Stimulated activated CD4-positive, alpha-beta T cell treated with anti-CD3 and anti-CD28 coated beads, Interleukin-1b, Interleukin-23, amount 100 ng/mL, for 24 hours (primary cell): ENCODE measurements around the gene POLR2L.

ENCODE experiments used
- DNase-seq, 4 experiments: peaks; one replicate each; pipeline ENCODE4 v3.0.0-alpha.2; 2020; ENCODE audit warnings: low read depth in 4 of 4, low spot score in 1 of 4

POLR2L gene

DNA sequence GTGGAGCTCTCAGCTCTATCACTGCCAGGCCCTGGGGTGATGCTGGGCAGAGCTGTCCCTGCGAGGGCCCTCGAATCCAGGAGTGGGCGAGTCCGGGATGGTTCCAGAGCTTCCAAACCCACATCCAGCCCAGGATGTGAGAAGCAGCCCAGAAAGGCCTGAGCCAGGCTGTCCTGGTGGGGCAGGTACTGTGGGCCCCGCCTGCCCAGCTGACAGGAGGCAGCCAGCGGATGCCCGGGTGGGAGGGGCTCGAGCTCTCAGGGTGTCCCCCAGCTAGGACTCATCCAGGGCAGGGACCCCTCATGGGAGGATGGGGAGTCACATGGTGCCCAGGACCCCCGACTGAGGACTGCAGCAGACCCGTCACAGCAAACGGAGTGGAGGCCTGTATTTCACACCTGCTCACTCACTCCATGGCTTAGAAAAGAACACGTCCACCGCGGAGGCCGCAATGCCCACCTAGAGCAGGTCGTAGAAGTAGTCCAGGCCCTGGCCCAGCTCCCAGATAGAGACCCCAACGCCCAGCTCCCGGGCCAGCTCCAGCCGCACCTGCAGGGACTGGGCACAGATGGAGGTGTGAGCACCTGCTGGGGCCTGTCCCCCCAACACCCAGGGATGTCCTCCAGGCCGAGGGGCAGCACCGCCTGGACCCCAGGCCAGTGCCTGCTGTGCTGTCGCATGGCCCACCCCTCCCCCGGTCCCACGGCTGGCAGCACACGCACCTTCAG, 27.2 kb upstream of the POLR2L start:
- no peak for DNase-seq

DNA sequence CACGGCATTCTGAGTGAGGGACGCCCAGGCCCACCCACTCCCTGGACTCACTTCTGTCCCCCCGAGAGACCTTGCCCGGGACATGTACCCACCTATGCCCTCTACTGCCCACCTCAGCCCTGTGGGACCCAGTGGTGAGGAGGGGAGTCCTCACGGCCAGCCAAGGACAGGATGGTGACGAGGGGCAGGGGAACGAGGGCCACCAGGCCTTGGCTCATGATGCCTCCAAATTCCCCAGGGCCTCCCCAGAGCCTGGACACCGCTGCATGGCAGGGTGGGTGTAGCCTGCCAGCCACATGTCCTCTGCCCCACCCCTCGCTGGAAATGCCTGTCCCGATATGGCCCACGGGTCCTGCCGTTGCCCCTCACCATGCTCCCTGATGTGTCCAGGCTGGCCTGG, 26.5 kb upstream of the POLR2L start:
- no peak for DNase-seq

DNA sequence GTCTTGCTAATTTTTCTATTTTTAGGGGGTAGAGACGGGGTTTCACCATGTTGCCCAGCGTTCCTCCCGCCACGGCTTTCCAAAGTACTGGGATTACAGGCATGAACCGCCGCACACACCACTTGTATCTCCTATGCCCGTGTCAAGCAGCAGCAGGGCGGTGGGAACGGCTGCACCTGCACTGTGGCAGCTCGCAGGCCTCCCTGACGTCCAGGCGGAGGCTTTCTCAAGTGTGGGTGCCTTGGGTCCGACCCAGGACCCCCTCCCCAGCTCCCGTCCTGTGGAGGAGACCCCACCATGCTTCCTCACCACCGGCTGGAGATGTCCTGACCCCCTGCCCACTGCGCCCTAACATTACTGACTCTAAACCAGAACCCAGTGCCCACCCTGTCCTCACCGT, 26.1 kb upstream of the POLR2L start:
- no peak for DNase-seq

DNA sequence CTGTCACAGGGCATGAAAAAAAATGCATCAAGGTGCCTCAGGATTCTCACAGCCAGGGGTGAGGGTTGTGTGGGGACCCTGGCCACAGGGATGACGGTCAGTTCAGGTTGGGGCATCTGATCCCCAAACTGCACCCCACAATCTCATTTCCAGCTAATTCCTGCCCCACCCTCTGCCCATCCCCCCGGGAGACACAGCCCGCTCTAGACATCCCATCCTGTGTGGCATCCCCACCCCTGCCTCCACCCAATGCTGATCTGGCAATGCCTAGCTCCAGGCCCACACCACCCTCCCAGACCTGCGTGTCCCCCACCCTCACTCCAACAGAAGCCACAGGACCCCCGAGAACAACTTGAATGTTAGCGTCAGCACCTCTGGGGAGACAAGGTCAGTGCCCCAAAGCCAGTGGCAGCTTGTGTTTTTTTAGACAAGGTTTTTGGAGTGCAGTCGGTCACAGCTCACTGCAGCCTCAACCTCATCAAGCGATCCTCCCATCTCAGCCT, 25.6 kb upstream of the POLR2L start:
- DNase-seq: no peak

DNA sequence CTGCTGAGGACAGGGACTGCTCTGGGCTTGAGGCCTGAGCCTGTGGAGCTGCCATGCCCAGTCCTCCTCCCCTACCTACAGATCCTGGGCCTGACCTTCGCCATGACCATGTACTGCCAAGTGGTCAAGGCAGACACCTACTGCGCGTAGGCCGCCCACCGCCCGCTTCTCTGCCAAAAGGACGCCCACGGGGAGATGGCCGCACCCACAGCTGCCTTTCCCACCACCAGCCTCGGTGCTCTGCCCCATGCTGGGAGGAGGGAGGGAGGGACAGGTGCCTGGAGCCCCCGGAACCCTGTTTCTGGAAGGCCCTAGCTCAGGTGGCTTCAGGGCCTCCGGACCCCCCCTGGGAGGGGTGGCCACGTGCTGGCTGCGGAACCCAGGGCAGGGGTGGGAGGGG, 24.2 kb upstream of the POLR2L start:
- no peak for DNase-seq

DNA sequence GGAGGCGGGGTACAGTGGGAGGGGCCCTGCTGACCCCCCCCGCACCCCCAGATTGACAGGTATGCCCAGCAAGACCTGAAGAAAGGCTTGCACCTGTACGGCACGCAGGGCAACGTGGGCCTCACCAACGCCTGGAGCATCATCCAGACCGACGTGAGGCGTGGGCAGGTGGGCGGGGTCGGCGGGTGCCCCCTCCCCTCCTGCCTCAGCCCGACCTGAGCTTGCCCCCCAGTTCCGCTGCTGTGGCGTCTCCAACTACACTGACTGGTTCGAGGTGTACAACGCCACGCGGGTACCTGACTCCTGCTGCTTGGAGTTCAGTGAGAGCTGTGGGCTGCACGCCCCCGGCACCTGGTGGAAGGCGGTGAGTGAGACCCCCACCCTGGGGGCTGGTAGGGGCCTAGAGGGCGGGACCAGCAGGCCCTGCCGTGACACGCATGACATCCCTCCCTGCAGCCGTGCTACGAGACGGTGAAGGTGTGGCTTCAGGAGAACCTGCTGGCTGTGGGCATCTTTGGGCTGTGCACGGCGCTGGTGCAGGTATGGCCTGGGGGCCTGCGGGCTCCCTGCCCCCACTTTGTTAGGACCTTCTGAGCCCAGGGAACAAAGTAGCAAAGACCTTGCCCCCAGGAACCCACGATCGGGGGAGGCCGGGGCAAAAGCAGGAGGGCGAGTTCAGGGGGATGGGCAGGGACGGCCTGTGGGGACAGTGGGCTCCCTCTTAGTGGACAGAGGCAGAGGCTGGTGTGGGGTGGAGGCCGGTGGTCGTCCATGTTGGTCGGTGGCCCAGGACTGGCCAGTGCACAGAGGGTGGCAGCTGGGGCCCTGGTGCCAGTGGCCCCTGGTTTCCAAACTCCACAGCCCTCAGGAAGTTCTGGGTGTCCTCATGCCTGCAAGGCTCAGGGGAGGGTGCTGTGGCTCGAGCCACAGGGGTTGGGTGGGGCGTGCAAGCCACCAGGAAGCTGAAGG, 23.4 kb upstream of the POLR2L start:
- no peak for DNase-seq

DNA sequence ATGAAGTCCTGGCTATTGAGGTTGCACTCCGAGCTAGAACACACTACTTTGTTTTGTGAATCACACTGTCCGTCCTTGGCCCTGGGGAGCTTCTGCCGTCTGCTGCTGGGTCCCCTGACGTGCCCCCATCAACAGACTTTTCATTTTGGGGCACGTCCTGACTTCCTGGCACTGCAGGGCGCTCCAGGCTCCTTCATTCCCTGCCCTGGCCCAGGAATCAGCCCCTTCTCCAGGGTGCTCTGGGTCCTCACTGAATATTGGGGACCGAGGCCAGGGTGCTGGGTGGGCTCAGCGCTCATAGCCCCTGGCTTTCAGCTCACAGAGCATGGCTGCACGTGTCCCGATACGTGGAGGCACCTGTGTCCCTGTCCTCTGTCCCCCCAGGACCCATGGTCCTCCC, 22.6 kb upstream of the POLR2L start:
- DNase-seq: no peak

DNA sequence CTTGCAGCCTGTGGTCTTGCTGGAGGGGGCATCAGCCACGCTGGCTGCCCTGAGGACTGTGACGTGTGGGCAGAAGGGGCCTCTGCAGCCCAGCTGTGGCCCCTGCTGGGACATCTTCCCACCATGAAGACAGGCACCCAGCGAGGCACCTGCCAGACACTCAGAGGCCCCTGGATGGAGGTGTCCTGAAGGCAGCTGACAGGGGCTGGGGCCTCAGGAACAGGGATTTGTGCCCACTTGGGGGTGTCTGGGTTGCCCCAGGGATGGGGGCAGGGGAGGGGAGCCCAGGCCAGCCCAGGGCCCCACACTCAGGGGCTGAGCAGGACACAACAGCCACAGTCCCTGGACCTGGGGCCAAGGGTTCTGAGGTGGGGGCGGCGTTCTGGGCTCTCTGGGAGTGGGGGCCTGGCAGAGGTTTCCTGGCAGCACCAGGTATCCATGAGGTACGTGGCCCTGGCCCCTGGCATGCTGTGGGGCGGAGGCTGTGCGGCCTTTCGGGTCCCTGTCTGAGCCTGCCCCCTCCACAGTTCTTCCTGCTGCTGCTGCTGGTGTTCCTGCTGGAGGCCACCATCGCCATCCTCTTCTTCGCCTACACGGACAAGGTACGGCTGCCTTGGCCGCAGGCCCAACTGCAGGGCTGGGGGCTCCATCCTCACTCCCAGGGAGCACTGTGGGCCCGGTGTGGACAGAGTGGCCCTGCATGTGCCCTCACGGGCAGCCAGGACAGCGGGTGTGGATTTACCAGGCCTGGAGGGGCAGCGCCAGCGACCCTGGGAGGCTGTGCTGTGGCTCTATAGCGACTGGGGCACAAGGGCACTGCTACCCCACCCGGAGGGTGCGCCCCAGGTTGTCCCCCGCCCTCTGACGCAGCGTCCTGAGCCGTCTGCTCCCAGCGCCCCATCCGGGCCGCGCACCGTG, 21.8 kb upstream of the POLR2L start:
- DNase-seq: no peak

DNA sequence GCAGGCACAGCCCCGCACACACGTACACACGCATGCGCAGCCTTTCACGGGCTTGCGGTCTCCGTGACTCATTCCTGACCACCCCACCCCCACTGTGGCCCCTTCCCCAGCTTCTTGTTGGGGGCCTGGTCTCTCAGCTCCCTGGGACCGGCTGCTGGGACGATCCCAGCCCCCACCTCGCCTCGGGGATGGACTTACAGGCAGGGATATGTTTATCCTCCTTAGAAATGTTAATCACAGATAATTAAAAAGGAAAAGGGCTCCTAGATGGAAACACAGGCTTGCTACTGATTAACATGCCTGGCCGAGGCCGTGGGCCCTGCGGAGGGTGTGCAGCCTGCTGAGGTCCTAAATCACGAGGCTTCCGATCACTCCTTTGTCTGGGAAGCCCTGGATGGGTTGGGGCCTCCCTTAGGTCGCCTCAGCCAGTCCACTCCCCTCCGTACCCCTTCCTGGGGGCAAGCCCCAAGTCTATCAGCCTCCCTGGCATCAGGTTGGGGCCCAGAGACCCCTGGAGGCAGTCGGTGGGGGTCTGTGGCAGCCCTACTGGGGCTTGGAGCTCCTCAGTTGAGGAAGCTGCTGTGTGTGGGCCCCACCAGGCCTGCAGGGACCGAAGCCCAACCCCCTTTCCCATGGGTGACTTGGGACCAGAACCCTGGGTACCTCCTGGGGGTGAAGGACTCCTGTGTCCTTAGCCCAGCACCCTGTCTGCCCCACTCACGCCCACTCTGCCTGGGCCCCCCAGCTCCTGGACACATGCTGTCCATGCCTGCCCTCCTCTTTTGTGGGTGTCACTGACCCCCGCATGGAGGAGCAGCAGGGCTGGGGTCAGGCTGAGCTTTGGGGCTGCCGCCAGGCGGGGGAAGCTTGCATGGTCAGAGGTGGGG, 20.9 kb upstream of the POLR2L start:
- no peak for DNase-seq

DNA sequence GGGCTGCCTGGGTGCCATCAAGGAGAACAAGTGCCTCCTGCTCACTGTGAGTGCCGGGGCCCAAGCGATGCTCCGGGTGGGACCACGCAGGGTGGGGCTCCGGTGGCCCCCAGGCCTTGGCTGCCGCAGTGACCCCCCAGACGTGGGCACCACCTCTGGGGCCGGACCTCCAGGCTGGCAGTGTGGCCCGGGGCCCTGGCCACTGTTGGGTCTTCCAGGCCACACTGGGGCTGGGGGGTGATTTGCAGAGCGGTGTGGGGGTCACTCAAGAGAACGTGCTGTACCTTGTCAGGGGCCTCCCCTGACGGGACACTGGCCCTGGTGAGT, 20.3 kb upstream of the POLR2L start:
- DNase-seq: no peak

DNA sequence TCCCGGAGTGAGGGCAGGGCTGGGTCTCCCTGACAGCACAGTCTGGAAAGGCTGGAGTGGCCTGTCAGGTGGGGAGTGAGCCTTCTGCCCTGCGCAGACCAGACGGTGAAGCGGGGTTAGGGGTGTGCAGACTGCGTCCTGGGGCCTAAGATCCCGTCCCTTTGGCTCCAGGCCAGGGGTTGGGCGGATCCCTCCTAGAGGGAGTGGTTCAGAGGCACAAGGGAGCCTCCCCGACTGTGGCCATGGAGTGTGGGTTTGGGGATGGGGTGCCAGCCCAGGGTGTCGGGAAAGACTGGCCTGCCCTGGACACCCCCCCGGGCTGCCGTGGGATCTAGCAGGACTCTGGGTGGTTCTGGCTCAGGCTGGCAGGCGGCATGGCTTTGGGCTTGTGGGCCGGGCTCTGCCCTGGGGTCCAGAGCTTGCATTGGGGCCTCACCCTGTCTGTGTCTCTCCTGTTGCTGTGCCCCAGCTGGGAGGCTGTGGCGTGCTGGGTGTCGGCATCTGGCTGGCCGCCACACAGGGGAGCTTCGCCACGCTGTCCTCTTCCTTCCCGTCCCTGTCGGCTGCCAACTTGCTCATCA, 19.8 kb upstream of the POLR2L start:
- DNase-seq: no peak

DNA sequence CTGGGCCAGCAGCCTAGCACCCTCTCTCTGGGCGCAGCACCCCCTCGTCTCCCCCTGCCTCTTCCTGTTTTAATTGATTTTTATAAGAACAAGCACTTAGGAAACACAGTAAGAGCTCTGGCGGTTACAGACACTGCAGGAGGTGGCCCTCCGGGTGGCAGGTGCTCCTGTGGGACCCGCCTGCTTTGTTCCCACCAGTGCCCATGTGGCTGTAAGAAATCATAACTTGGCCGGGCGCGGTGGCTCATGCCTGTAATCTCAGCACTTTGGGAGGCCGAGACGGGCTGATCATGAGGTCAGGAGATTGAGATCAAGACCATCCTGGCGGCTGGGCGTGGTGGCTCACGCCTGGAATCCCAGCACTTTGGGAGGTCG, 18.8 kb upstream of the POLR2L start:
- DNase-seq: no peak

DNA sequence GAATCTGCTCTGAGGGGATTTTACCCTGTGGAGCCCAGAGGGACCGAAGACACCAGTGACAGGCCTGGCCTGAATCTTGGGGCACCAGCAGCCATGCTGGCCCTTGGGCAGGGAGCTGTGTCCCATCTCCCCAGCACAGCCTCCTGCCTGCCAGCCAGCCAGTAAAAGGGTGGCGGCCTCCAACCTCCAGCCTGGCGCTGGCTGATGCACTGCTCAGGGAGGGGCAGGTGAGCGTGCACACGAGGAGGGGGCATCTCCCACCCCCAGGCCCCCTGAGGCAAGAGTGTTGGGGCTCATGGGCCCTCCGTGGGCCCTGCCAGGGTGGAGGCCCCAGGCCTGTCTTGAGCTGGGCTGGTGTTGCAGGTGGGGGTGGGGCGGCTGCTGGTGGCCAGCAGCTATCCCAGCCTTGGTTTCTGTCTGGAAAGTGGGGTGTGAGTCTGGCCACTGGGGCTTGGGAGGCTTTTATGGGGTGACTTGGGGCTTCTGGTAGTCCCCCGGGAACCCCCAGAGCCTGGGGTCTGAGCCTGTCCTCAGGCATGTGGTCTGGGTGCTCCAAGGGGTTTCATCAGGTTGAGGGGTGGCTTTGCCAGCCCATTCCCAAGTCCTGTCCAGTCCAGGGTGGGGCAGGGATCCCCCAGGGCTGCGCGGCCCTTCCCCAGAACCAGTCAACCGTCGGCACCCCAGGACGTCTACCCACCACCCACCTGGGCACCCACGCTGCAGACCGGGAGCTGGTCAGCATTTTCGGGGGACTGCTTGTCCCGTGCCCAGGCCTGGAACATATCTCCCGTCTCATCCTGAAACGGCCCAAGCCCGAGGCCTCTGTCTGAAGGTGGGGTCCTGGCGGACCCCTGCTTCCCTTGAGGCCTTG, 18.1 kb upstream of the POLR2L start:
- DNase-seq: no peak

DNA sequence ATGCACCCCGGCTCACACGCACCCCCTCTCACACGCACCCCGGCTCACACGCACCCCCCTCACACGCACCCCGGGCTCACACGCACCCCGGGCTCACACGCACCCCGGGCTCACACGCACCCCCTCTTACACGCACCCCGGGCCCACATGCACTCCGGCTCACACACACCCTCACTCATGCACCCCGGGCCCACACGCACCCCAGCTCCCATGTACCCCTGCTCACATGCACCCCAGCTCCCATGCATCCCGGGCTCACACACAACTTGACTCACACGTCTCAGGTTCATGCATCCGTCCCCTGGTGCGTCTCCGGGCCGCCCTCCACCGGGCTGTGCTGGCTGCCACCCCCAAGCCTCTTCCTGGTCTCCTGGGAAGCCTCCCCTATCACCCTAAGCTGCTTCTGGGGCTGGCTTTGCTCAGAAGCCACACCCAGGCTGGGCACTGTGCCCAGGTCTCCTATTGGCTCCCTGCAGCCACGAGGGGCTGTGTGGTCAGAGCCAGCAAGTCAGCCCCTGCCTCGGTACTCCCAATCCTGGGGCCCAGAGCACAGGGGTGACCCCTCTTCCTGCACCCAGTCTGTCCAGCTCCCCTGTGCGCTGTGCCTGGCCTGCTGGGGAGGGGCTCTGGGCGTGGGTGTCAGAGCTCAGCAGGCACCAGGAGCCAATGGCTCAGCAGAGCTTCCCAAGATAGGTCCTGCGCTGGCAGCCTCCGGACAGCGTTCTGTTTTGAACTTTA, 17.2 kb upstream of the POLR2L start:
- no peak for DNase-seq

DNA sequence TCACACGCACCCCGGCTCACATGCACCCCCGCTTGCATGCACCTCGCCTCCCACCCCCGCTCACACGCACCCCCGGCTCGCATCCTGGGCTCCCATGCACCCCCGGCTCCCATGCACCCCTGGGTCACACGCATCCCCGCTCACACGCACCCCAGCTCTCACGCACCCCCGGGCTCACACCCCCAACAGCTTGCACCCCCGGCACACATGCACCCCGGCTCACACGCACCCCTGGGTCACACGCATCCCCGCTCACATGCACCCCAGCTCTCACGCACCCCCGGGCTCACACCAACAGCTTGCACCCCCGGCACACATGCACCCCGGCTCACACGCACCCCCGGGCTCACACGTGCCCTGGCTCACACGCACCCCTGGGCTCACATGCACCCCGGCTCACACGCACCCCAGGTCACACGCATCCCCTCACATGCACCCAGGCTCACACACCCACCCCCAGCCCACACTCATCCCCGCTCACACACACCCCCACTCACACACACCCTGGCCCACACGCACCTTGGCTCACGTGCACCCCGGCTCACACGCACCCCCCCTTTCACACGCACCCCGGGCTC, 16.5 kb upstream of the POLR2L start:
- DNase-seq: no peak

DNA sequence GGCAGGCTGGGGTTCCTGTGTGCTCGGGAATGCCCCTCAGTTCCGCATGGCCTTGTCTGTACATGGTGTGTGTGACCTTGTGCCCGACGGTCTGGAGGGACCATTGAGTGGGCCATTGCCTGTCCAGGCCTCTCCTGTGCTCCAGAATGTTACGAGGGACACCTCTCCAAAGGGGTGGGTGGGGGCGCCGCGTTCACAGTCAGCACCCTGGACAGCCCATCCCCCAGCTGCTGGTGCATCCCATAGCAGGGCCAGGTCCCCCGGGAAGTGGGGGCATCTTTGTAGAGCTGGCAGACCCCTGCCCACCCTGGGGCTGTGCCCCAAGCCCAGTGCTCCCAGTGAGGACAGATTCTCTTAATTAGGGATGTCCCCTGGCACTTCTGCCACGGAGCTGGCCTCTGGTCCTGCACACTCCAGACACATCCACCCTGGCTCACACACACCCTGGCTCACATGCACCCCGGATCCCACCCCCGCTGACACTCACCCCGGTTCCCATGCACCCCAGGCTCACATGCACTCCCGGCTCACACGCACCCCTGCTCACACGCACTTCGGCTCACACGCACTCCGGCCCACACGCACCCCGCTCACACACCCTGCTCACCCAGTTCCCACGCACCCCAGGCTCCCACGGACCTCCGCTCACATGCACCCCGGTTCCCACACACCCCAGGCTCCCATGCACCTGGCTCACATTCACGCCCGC, 15.9 kb upstream of the POLR2L start:
- DNase-seq: no peak

DNA sequence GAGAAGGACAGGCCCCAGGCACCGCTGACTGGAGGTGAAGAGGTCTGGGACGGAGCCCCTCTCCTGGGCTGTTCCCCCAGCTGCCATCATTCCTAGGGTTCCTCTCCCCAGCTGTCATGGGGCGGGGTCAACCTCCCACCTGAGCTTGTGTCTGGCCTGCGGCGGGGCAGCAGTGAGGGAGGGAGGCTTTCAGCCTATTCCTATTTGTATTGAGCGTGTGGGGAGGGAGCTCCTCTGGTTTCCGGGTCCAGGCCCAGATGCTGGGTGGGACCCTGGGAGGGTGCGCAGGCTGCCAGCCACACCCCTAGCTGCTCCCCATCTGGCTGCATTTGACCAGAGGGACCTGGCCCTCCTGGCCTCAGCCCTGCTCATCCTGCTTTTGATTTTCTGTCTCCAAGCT, 14.1 kb upstream of the POLR2L start:
- no peak for DNase-seq
